ENCODE data around the gene HIVEP3. TPM values are rescaled to one million over a fixed set of nuclear protein-coding genes. Genes with fewer than 3 reads are reported as not detected.

Gene HIVEP3
- total RNA-seq, 1 experiment from 2014 or later = 1.4 TPM

DNA sequence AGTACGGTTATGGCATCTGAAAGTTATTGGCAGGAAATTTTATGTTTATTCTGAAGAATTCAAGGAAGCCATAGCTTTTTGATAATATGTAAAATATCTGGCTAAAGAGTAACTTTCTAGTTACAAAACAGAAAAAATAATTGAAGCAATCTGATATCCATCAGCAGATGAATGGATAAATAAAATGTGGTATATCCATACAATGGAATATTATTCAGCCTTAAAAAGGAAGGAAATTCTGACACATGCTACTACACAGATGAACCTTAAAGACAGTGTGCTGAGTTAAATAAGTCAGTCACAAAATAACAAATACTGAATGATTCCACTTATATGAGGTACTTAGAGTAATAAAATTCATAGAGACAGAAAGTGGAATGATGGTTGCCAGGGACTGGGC, 25.0 kb upstream of the HIVEP3 start:
- no peak for TF ChIP-seq CTCF (conservative IDR thresholded peaks at IDR 0.05)
- H3K79me2 ChIP-seq (ENCODE audit: insufficient read depth, low read length) = no peaks in the 10 kb centered on the region
- H4K91ac ChIP-seq (ENCODE audit: insufficient read length, low read depth, low read length) = no peak overlapping the region
- H2BK20ac ChIP-seq (ENCODE audit: low read depth, low read length, poor library complexity, severe bottlenecking) = no peak overlapping the region
- no peak overlapping the region for H3K56ac ChIP-seq (ENCODE audit: insufficient read length, low read depth, low read length)
- H4K8ac ChIP-seq (replicated peaks; ENCODE audit: insufficient read length, low read depth, low read length) = no peak overlapping the region
- no peaks in the 10 kb centered on the region for H3K27me3 ChIP-seq (ENCODE audit: insufficient read depth, low read length)
- H2AK5ac ChIP-seq (ENCODE audit: insufficient read length, low read length) = no peak overlapping the region
- no peak overlapping the region for H3K27ac Mint-ChIP-seq
- H3T11ph ChIP-seq (ENCODE audit: low read length) = no peak overlapping the region
- no peak overlapping the region for H2BK15ac ChIP-seq (ENCODE audit: low read depth, low read length)
- no peak overlapping the region for H2BK5ac ChIP-seq (ENCODE audit: insufficient read length, low read length)
- no peak overlapping the region for H3K4me2 ChIP-seq (ENCODE audit: insufficient read depth, insufficient read length, low read length)
- WGBS (ENCODE audit: extremely low coverage, insufficient read length, low lambda C conversion rate) = no CpG with 5 or more reads among the region's 1 CpG
- no peak overlapping the region for H3K9ac ChIP-seq (ENCODE audit: extremely low read depth, insufficient read length, low read length)
- H3K4me3 Mint-ChIP-seq = no peak overlapping the region
- H3K4me1 ChIP-seq (ENCODE audit: insufficient read depth, low read length) = no peaks in the 10 kb centered on the region
- DNase-seq = no peak
- H3K27ac ChIP-seq (ENCODE audit: insufficient read length, low read depth, low read length) = no peak overlapping the region
- no peak overlapping the region for H2BK120ac ChIP-seq (ENCODE audit: low read depth, low read length, poor library complexity, severe bottlenecking)
- H4K5ac ChIP-seq (ENCODE audit: insufficient read length, low read depth, low read length) = no peak overlapping the region
- no peaks in the 10 kb centered on the region for H3K9me3 ChIP-seq (ENCODE audit: control insufficient read depth, low read depth, low read length)
- H3K4me1 Mint-ChIP-seq = no peaks in the 10 kb centered on the region
- H3K9me3 Mint-ChIP-seq = peaks cover 9 to 15% of the 10 kb centered on the region in 2 experiments
- H3K36me3 Mint-ChIP-seq (ENCODE audit: insufficient read depth in 1 of 3, low read depth in 3 of 3) = peaks cover 0 to 5% (median 0%) of the 10 kb centered on the region in 3 experiments; a peak in 1 of 7 replicates
- no peak overlapping the region for H3K14ac ChIP-seq (ENCODE audit: insufficient read depth, low read length)
- H2AFZ ChIP-seq (ENCODE audit: low read length) = no peak overlapping the region
- H3K18ac ChIP-seq (ENCODE audit: insufficient read length, low read depth, low read length) = no peak overlapping the region
- no peak overlapping the region for H2BK12ac ChIP-seq (ENCODE audit: insufficient read length, low read depth, low read length)
- H3K23me2 ChIP-seq (ENCODE audit: insufficient read length, low read depth, low read length, poor library complexity, severe bottlenecking) = no peaks in the 10 kb centered on the region
- no peaks in the 10 kb centered on the region for H3K79me1 ChIP-seq (ENCODE audit: insufficient read depth, low read depth, low read length, poor library complexity, severe bottlenecking)
- no peak overlapping the region for H3K23ac ChIP-seq (ENCODE audit: insufficient read length, low read depth, low read length)
- H3K4ac ChIP-seq (ENCODE audit: low read depth, low read length) = no peak overlapping the region
- peaks cover 3% of the 10 kb centered on the region for H3K27me3 Mint-ChIP-seq (ENCODE audit: low read depth)
- H4K20me1 ChIP-seq (ENCODE audit: control insufficient read depth, insufficient read depth, insufficient read length) = no peaks in the 10 kb centered on the region

Measured in H9 (cell line).